ENCODE results near the gene MAP1B.

MAP1B gene

DNA sequence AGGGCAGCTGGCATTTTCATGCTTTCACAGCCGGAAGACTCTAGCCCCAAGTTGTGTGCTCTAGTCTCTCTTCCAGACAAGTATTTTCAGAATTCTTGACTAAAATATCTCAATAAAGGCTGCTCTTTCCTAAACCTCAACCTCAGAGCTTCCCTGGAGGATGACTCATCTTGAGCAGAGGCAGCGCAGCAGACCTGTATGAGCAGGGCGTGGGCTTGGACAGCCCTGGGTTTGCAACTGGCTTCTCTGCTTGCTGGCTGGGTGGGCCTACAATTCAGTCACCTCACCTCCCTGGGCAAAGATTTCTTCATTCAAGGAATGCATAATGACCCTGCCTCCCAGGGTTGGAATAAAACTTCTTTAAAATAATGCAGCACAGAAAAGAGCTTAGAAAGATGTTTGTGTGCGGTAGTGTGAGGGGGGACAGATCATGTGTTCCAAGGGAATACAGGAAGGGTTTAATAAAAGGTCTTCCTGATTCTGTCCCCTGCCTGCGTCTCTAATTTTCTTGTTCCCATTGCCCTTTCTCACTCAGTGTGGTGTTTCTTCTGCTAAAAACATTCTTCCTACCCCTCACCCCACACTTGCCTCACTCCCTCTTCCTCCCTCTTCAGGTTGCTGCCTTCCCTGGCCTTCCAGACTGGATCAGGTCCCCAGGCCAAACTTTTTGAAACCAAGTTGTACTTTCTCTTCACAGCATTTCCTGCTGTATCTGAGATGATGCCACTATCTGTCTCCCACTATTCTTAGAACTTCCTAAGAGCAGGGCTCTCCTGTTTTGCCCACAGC, 39.4 kb upstream of the MAP1B start:
- FAIRE-seq: no peak
- DNase-seq (ENCODE audit: insufficient read length, low spot score): no peak
- no peak for TF ChIP-seq CTCF (IDR thresholded peaks at IDR 0.05; ENCODE audit: insufficient read depth, missing control alignments)

DNA sequence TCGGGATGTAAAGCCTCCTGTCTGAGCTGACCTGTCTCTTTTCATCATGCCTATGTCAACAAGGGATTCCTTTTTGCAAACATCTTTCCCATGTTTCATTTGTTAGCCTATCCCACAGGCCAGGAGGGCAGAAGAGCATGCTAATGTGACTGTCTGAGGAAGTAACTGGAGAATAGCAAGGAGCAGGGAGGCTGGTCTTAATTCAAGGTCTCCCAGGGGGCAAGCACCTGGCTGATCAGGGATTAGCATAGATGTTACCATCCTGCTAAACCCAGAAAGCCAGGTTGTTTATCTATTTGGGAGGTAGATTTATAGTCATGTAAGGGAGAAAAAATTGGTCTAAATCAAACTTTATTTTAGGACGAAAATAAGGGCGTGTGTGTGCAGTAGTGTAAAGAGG, 36.7 kb upstream of the MAP1B start:
- TF ChIP-seq CTCF (IDR thresholded peaks at IDR 0.05; ENCODE audit: insufficient read depth, missing control alignments): no peak
- FAIRE-seq (peak; percentile 86), DNase-seq (ENCODE audit: insufficient read length, low spot score) (no peak)

- DNase-seq (ENCODE audit: insufficient read length, low spot score) (no peak), FAIRE-seq (no peak)
- TF ChIP-seq CTCF (IDR thresholded peaks at IDR 0.05; ENCODE audit: insufficient read depth, missing control alignments): no peak
Measured at GRCh38 chr5:72071906-72072305, 35.4 kb upstream of the MAP1B start.

- TF ChIP-seq CTCF (IDR thresholded peaks at IDR 0.05; ENCODE audit: insufficient read depth, missing control alignments): no peak
- FAIRE-seq (peak; percentile 46), DNase-seq (ENCODE audit: insufficient read length, low spot score) (no peak)
Measured at GRCh38 chr5:72074251-72074650, 33.0 kb upstream of the MAP1B start.

DNA sequence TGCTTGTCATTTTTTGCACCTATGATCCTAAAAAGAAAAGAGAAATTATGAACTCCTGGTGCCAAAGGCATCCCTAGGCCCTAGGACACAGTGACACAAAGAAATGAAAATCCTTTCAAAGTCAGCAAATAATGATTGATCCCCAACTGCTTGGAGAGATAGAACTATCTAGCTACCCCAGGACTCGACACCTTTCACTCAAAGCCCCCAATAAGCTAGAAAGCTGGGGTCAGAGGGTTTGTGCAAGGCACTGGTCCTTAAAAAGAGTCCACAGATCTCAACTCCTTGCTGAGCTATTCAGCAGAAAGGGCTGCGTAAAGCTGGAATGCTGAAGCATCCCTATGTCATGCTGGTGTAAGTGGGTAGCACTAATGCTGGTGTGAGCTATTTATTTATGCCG, 31.8 kb upstream of the MAP1B start:
- no peak for FAIRE-seq
- no peak for TF ChIP-seq CTCF (IDR thresholded peaks at IDR 0.05; ENCODE audit: insufficient read depth, missing control alignments)

GRCh38 chr5:72076621-72077300, 30.5 kb upstream of the MAP1B start:
- DNase-seq (ENCODE audit: insufficient read length, low spot score): no peak
- no peak for FAIRE-seq
- no peak for TF ChIP-seq CTCF (IDR thresholded peaks at IDR 0.05; ENCODE audit: insufficient read depth, missing control alignments)

More for the DNA sequence above, 31.8 kb upstream of the MAP1B start:
- DNase-seq (ENCODE audit: insufficient read length, low spot score): no peak

DNA sequence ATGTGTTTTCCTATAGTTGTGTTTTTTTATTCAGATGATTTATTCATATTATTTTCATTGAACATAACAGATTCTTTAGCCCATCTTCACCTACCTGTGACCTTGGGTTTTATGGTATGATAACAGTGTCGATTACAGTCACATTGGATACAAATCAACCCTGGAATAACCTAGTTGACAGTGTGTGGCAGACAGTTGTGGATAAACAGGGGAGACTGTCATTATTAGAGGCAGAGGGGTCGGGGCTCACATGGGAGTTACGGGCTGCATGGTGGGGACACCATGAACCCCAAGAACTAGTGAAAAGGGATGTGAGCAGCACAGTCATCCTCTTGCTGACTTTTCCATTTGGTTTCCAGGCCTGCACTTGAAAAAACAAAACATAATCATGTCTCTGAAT, 29.9 kb upstream of the MAP1B start:
- DNase-seq (ENCODE audit: insufficient read length, low spot score) (no peak), FAIRE-seq (no peak)
- TF ChIP-seq CTCF (IDR thresholded peaks at IDR 0.05; ENCODE audit: insufficient read depth, missing control alignments): no peak

Measured in D721Med (cell line).